ENCODE results near the gene PHKG1. TPM values are rescaled to one million over a fixed set of nuclear protein-coding genes. Genes with fewer than 3 reads are reported as not detected.

The PHKG1 gene
- total and polyA plus RNA-seq, 2 donors (not counting 1 experiment from before 2014, with no cell fraction given): 0.23 to 1.3 TPM

DNA sequence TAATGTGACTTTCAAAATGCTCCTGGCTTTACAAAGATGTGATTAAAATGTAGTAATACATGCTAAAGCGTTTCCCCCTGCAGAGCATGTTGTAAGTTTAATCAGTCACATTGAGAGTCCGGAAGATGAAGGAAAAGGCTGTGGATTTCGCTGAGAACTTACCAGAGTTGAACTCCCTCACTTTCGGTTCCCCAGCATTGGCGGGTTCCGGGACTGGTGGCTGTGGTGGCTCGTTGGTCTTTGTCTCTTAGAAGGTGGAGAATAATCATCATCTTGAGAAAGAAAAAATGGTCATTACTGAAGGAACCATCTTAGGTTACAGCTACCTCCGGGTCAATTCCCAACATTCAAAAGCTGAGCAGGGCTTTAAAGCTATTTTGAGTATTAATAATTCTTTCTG is 33.1 kb upstream of the PHKG1 start:
- TF ChIP-seq EZH2 (IDR thresholded peaks at IDR 0.05; ENCODE audit: low read length, missing control alignments): no peak
- TF ChIP-seq, protein P1, sequence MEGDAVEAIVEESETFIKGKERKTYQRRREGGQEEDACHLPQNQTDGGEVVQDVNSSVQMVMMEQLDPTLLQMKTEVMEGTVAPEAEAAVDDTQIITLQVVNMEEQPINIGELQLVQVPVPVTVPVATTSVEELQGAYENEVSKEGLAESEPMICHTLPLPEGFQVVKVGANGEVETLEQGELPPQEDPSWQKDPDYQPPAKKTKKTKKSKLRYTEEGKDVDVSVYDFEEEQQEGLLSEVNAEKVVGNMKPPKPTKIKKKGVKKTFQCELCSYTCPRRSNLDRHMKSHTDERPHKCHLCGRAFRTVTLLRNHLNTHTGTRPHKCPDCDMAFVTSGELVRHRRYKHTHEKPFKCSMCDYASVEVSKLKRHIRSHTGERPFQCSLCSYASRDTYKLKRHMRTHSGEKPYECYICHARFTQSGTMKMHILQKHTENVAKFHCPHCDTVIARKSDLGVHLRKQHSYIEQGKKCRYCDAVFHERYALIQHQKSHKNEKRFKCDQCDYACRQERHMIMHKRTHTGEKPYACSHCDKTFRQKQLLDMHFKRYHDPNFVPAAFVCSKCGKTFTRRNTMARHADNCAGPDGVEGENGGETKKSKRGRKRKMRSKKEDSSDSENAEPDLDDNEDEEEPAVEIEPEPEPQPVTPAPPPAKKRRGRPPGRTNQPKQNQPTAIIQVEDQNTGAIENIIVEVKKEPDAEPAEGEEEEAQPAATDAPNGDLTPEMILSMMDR (conservative IDR thresholded peaks at IDR 0.05 in 1 of 2, IDR thresholded peaks at IDR 0.05 in 1 of 2; ENCODE audit: low read depth in 1 of 2, low read length in 2 of 2): no peak
- H3K9me3 ChIP-seq (ENCODE audit: control insufficient read depth, insufficient read depth, low read depth, low read length): no peaks in the 10 kb centered on the region
- H3K9ac ChIP-seq (ENCODE audit: insufficient read depth, low read length): no peak overlapping the region
- no peaks in the 10 kb centered on the region for H3K36me3 ChIP-seq (ENCODE audit: control insufficient read depth, insufficient read depth, low read length)
- H3K4me1 ChIP-seq (ENCODE audit: control insufficient read depth, extremely low read depth, insufficient read depth, low read length): no peaks in the 10 kb centered on the region
- H3K27ac ChIP-seq (ENCODE audit: insufficient read depth, low read length): no peak overlapping the region
- no peak overlapping the region for H3K4me3 ChIP-seq (replicated peaks in 1 of 4; ENCODE audit: control extremely low read depth in 1 of 4, insufficient read depth in 1 of 4, low read depth in 3 of 4, low read length in 4 of 4)
- DNase-seq (ENCODE audit: low read depth in 2 of 2): no peak
- H3K27me3 ChIP-seq (ENCODE audit: control insufficient read depth, insufficient read depth, low read length): no peaks in the 10 kb centered on the region
- H3K4me2 ChIP-seq (ENCODE audit: extremely low read depth, insufficient read depth, low read length): no peak overlapping the region
- no peaks in the 10 kb centered on the region for H4K20me1 ChIP-seq (ENCODE audit: control insufficient read depth, extremely low read depth, insufficient read depth, low read length)
- no peaks in the 10 kb centered on the region for H3K79me2 ChIP-seq (ENCODE audit: control insufficient read depth, insufficient read depth, low read length)
- no peak overlapping the region for H2AFZ ChIP-seq (ENCODE audit: low read length)

GRCh38 chr7:56124981-56125380 is 32.2 kb upstream of the PHKG1 start:
- Histone ChIP-seq H3K36me3 (ENCODE audit: control insufficient read depth, insufficient read depth, low read length) (no peaks in the 10 kb centered on the region), H4K20me1 (ENCODE audit: control insufficient read depth, extremely low read depth, insufficient read depth, low read length) (no peaks in the 10 kb centered on the region), H3K4me2 (ENCODE audit: extremely low read depth, insufficient read depth, low read length) (no peak overlapping the region), H2AFZ (ENCODE audit: low read length) (no peak overlapping the region), H3K9me3 (ENCODE audit: control insufficient read depth, insufficient read depth, low read depth, low read length) (no peaks in the 10 kb centered on the region), H3K79me2 (ENCODE audit: control insufficient read depth, insufficient read depth, low read length) (no peaks in the 10 kb centered on the region), H3K27me3 (ENCODE audit: control insufficient read depth, insufficient read depth, low read length) (no peaks in the 10 kb centered on the region), H3K9ac (ENCODE audit: insufficient read depth, low read length) (no peak overlapping the region), H3K27ac (ENCODE audit: insufficient read depth, low read length) (no peak overlapping the region), H3K4me1 (ENCODE audit: control insufficient read depth, extremely low read depth, insufficient read depth, low read length) (no peaks in the 10 kb centered on the region), H3K4me3 (replicated peaks in 1 of 4; ENCODE audit: control extremely low read depth in 1 of 4, insufficient read depth in 1 of 4, low read depth in 3 of 4, low read length in 4 of 4) (no peak overlapping the region)
- DNase-seq (ENCODE audit: low read depth in 2 of 2): no peak
- TF ChIP-seq, protein P1 (conservative IDR thresholded peaks at IDR 0.05 in 1 of 2, IDR thresholded peaks at IDR 0.05 in 1 of 2; ENCODE audit: low read depth in 1 of 2, low read length in 2 of 2): no peak
- no peak for TF ChIP-seq EZH2 (IDR thresholded peaks at IDR 0.05; ENCODE audit: low read length, missing control alignments)

GRCh38 chr7:56121440-56121839 is 28.7 kb upstream of the PHKG1 start:
- no peak overlapping the region for H3K27ac ChIP-seq (ENCODE audit: insufficient read depth, low read length)
- H3K9ac ChIP-seq (ENCODE audit: insufficient read depth, low read length): no peak overlapping the region
- H3K27me3 ChIP-seq (ENCODE audit: control insufficient read depth, insufficient read depth, low read length): no peaks in the 10 kb centered on the region
- H2AFZ ChIP-seq (ENCODE audit: low read length): no peak overlapping the region
- no peak overlapping the region for H3K4me2 ChIP-seq (ENCODE audit: extremely low read depth, insufficient read depth, low read length)
- no peaks in the 10 kb centered on the region for H3K4me1 ChIP-seq (ENCODE audit: control insufficient read depth, extremely low read depth, insufficient read depth, low read length)
- TF ChIP-seq, protein P1 (conservative IDR thresholded peaks at IDR 0.05 in 1 of 2, IDR thresholded peaks at IDR 0.05 in 1 of 2; ENCODE audit: low read depth in 1 of 2, low read length in 2 of 2): no peak
- TF ChIP-seq EZH2 (IDR thresholded peaks at IDR 0.05; ENCODE audit: low read length, missing control alignments): no peak
- DNase-seq (ENCODE audit: low read depth in 2 of 2): no peak
- H3K79me2 ChIP-seq (ENCODE audit: control insufficient read depth, insufficient read depth, low read length): no peaks in the 10 kb centered on the region
- H4K20me1 ChIP-seq (ENCODE audit: control insufficient read depth, extremely low read depth, insufficient read depth, low read length): no peaks in the 10 kb centered on the region
- no peak overlapping the region for H3K4me3 ChIP-seq (replicated peaks in 1 of 4; ENCODE audit: control extremely low read depth in 1 of 4, insufficient read depth in 1 of 4, low read depth in 3 of 4, low read length in 4 of 4)
- H3K36me3 ChIP-seq (ENCODE audit: control insufficient read depth, insufficient read depth, low read length): no peaks in the 10 kb centered on the region
- no peaks in the 10 kb centered on the region for H3K9me3 ChIP-seq (ENCODE audit: control insufficient read depth, insufficient read depth, low read depth, low read length)

Data from fibroblast of lung (primary cell).